ENCODE data around the gene CSF3R.
"Not testable (repeated sequence)": the region's sequence is repeated elsewhere in the genome, so short reads cannot be mapped to it uniquely, and the experiment has no call there.

The CSF3R gene

GRCh38 chr1:36481091-36481490, 1.6 kb downstream of the CSF3R start:
- no peak for DNase-seq

- no peak for DNase-seq
These were observed 2.6 kb downstream of the CSF3R start for GRCh38 chr1:36480161-36480560.

GRCh38 chr1:36479505-36480051, 3.1 kb downstream of the CSF3R start:
- no peak for DNase-seq

- not testable (repeated sequence) for DNase-seq
These were observed 5.1 kb downstream of the CSF3R start for GRCh38 chr1:36477615-36478014.

GRCh38 chr1:36476945-36477344, 5.8 kb downstream of the CSF3R start:
- DNase-seq = no peak

- DNase-seq = no peak
These were observed 6.7 kb downstream of the CSF3R start for GRCh38 chr1:36475910-36476604.

GRCh38 chr1:36475341-36475740, 7.4 kb downstream of the CSF3R start:
- DNase-seq = no peak

DNA sequence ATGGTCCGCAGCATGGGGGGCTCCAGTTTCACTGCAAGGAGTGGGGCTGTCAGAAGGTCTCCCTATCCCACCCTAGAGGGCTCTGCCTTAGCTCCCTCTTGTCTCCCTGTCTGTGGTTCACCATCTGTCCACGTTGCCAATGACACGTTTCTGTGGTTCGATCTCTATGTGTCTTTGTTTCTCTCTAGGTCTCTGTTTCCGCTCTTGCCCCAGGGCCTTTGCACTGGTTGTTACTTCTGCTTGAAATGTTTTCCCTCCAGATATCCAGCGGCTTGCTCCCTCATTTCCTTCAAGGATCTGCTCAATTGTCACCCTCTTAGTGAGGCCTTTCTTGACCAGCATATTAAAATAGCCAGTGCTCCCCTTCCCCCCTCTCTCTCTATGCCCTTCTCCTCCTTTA, 10.1 kb downstream of the CSF3R start:
- no peak for DNase-seq

- DNase-seq = no peak
These were observed 10.7 kb downstream of the CSF3R start for GRCh38 chr1:36471830-36472641.

GRCh38 chr1:36469163-36469562, 13.6 kb downstream of the CSF3R start:
- DNase-seq = no peak

DNA sequence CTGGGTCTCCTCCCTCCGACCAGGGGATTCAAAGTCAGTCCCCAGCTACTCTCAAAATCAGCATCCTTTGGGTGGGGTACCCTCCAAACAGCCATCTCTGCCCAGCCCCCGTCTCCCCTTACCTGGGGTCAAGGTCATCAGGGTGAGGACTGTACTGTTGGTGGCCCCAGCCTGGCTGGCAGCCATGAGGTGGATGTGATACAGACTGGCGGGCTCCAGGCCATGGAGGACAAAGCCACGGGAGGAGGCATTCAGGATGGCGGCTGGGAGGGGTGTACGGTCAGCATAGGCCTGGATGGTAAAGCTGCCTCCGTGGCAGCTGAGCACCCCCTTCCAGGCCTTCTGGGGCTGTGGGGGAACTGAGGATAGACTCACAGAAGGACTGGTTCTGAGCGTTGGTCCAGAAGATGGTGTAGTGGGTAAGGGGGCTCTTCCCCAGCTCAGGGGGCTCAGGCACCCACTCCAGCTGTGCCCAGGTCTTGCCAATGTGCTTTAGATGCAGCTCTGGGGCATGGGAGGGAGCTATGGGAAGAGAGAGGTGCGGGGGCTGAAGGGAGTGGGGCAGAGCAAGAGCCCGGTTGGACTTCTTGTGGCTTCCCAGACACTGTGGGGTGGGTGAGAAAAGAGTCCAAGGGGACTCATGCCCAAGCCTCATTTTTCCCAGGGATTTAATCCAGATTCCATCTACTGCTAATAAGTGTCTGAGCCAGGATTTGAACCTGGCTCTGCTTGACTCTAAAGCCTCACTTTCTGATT, 14.8 kb downstream of the CSF3R start:
- DNase-seq = no peak

GRCh38 chr1:36467027-36467410, 15.7 kb downstream of the CSF3R start:
- DNase-seq = no peak

- DNase-seq = no peak
These were observed 16.2 kb downstream of the CSF3R start for GRCh38 chr1:36466370-36467026.

DNA sequence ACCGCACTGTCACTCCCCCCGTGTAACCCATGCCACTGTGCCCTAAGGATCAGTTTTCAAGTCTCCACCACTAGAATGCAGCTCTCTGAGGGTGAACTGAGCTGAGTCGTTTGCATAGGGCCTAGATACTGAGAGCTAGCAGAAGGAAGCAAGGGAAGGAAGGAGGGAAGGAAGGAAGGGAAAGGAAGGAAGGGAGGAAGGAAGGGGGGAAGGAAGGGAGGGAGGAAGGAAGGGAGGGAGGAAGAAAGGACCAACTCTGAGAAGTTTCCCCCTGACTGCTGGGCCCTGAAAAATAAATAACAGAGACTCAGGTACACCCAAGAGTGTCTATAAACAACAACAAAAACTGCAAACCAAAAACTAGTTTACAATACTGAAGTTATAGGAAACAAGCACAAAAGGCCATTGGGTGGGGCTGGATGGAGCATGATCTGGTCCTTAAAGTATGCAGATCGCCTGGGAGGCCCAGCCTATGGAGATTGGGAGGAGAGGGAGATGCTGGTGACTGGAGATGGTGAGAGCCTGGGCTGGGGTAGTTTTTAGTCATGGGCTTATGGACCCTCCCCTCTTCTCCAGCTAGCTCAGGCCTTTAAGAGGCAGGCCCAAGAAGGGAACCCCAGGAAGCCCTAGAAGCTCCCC, 16.9 kb downstream of the CSF3R start:
- no peak for DNase-seq

GRCh38 chr1:36464605-36465393, 17.9 kb downstream of the CSF3R start:
- no peak for DNase-seq

DNA sequence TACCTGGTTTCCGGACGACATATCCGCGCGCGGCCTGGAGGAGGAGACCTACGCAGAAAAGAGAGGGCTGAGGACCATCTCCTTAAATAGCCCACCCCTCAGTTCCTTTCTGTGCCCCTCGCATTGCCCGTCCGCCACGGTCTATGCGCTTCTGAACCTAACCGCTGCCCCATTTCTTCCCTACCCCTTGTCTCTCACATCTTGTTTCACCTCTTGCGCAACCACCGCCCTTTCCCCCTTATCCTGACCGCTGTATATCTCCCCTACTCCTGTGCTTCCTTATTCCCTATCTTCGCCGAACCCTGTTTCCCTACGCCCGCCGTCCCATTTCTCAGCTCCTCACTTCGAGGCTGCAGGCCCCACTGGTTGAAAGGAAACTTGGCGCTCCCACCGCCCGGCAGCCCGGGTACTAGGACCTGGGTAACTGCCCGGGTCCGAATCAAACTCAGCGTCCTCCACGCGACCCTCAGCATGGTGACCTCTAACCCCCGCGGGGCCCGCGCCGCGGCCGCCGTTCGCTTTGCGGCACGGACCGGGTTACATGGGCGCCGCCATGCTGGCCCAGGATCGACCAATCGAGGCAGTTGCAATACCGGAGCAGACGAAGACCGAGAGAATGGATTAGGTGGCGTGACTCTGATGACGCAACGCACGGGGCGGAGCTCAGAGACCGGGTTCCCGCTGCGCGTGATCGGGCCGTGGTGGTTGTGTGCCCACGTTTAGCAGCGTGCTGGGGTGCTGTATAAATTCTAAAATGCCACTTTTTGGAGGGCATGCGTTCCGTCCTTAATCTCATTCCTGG, 18.7 kb downstream of the CSF3R start, which contains the start of gene MRPS15:
MRPS15 (minus strand) TSS at position 582 of the 802 bp plus-strand sequence; CDS start at position 473, 109 bp downstream.
- peak; percentile 98 for DNase-seq

GRCh38 chr1:36463463-36463802, 19.3 kb downstream of the CSF3R start:
- DNase-seq = peak in 1 of 2 experiments; percentile 40

DNA sequence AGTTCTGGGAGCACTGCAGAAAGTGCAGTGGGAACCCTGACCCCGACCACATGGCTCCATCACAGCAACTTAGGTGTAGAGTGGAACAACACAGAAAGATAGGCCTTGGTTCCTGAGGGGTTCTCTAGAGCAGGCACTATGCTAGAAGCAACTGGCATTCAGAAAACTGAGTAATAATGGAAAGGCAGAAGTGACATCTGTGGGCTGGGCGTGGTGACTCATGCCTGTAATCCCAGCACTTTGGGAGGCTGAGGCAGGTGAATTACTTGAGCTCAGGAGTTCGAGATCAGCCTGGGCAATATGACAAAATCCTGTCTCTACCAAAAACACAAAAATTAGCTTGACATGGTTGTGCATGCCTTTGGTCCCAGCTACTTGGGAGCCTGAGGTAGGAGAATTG, 23.8 kb downstream of the CSF3R start:
- DNase-seq = peak; percentile 70 to 77

GRCh38 chr1:36457691-36458090, 25.0 kb downstream of the CSF3R start:
- no peak for DNase-seq

DNA sequence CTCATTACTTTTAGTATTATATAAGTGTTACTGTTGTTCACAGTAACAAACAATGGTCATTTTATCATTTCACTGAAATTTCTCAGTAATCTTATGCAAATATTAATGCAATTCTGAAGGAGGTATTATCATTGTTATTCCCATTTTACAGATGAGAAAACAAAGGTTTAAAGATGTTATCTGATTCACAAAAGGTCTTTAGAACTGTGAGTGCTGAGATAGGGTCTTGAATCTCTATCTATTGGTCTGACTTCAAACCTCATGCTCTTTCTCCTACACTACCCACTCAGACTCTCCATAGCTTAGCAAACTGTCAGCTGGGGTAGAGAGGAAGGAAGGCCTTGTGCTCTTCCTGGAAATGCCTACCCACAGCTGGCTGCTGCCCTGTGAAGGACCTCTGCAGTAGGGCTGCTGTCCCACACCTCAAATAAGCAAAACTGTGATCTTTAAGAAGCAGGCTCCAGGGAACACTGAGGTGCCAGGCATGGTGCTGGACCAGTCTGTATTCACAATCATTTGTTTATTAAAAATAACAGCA, 26.3 kb downstream of the CSF3R start:
- no peak for DNase-seq
